Activated T-cell treated with anti-CD3 and anti-CD28 coated beads for 1 hour (primary cell): Measurements from ENCODE around the gene KCNA1.

Experiments used
- DNase-seq: peaks from one replicate; pipeline ENCODE4 v3.0.0-alpha.2; 2020; ENCODE audit warnings: low read depth

The KCNA1 gene

DNA sequence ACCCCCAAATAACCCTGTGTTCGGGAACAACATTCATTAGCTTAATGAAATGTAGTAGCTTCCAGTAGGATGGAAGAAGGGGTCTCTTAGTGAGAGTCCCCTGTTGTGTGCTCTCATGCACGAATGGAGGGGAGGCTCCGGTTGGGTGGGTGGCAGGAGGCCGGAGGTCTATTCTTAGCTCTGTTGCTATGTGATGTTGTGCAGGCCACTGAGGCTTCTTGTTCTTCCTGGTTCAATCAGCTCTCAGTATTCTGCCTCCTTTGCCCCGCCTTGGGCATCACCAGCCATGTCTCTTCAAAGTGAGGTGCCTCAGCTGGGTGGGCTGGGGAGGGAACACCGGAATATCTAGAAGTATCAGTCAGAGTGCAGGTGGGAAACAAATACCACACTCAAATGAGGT, 50.8 kb downstream of the KCNA1 start:
- no peak for DNase-seq

DNA sequence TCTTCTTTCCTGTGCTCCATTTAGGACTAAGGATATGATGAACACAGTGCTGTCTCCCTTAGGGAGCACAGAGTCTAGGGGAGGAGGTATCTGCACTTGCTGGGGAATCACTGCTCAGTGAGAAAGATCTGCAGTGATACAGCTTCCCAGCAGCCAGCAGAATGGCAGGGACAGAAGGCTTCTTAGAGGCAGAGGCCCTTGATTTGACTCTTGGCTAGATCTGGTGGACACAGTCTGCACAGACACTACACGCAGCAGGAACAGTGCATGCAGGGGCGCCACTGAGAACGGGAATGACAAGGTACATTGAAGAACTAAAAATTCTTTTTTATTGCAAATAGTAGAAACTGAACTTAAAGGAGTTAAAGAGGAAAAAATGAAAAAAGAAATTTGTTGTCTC, 51.6 kb downstream of the KCNA1 start:
- DNase-seq, result no peak

DNA sequence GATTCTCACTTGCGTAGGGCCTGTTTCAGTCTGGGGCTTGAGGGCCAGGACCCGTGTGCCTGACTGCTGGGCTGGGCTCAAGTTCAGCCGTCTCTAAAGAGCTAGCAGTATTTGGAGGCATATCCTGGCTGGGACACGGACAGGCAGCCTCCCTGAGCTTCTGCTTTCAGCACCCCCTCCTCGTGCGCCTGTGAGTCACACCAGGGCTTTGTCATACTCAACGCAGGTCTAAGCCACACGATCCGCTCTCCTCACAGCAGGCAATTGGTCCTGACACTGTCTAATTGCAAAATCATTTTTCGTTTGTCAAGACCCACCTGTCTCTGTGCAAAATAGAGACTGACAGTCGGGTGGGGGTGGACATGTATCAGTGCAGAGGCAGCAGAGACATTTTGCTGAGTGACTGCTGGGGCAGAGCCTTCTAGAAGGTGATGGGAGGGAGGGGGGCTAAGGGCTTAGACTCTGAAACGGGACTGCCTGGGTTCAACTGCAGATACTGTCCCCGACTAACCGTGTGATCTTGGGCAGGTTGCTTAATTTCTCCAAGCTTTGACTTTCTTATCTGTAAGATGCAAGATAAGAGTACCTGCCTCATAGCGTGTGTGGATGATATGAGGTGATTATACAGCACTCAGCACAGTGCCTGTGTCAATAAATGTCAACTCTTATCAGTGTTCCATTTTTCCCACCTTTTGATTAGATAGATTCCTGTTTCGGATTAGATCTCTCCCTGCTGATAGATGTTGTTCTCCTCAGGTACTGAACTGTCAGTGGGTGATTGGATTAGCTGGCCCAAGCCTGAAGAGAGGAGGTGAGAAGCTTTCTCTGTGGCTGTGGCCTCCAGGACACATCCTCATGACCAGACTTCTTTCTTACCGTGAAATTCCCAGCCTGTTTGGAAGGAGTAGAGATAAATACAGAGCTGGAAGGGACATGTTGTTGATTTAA, 53.1 kb downstream of the KCNA1 start:
- no peak for DNase-seq
